Stimulated activated CD4-positive, alpha-beta T cell treated with anti-CD3 and anti-CD28 coated beads, Interleukin-12 subunit alpha, Interleukin-12 subunit beta, amount 100 ng/mL, for 4 hours (primary cell): ENCODE results near the gene P3H1.
A peak's percentile ranks its signal among the peaks of the same experiment; 100 is the strongest.
"Not testable (repeated sequence)": the region's sequence is repeated elsewhere in the genome, so short reads cannot be mapped to it uniquely, and the experiment has no call there.

Source experiments
- DNase-seq: peaks from one replicate; pipeline ENCODE4 v3.0.0-alpha.2; 2020

Gene P3H1

GRCh38 chr1:42742617-42743316, 24.1 kb downstream of the P3H1 start:
- no peak for DNase-seq

GRCh38 chr1:42742141-42742540, 24.7 kb downstream of the P3H1 start:
- DNase-seq: no peak

- no peak for DNase-seq
Measured at GRCh38 chr1:42741706-42742105, 25.1 kb downstream of the P3H1 start.

- no peak for DNase-seq
Measured at GRCh38 chr1:42740851-42741580, 25.8 kb downstream of the P3H1 start.

GRCh38 chr1:42739753-42740700, 26.8 kb downstream of the P3H1 start, which contains the start of gene CLDN19:
TSS of gene CLDN19 (minus strand) at chr1:42740236. CDS start at chr1:42740063, 173 bp downstream.
- no peak for DNase-seq

GRCh38 chr1:42738678-42739226, 28.1 kb downstream of the P3H1 start:
- DNase-seq: no peak

GRCh38 chr1:42737986-42738677, 28.7 kb downstream of the P3H1 start:
- DNase-seq: no peak

- no peak for DNase-seq
Measured at GRCh38 chr1:42737257-42737656, 29.6 kb downstream of the P3H1 start.

GRCh38 chr1:42736571-42737200, 30.1 kb downstream of the P3H1 start:
- no peak for DNase-seq

- no peak for DNase-seq
Measured at GRCh38 chr1:42736152-42736551, 30.7 kb downstream of the P3H1 start.

- DNase-seq: no peak
Measured at GRCh38 chr1:42735477-42736105, 31.2 kb downstream of the P3H1 start.

GRCh38 chr1:42735056-42735455, 31.8 kb downstream of the P3H1 start:
- DNase-seq: no peak

- no peak for DNase-seq
Measured at GRCh38 chr1:42734201-42735035, 32.4 kb downstream of the P3H1 start.

- no peak for DNase-seq
Measured at GRCh38 chr1:42733415-42734200, 33.2 kb downstream of the P3H1 start.

- DNase-seq: no peak
Measured at GRCh38 chr1:42732126-42732680, 34.6 kb downstream of the P3H1 start.

GRCh38 chr1:42731585-42731984, 35.2 kb downstream of the P3H1 start:
- no peak for DNase-seq

GRCh38 chr1:42730988-42731387, 35.8 kb downstream of the P3H1 start:
- peak; percentile 35 for DNase-seq

- no peak for DNase-seq
Measured at GRCh38 chr1:42730002-42730401, 36.8 kb downstream of the P3H1 start.

GRCh38 chr1:42725820-42726219, 41.0 kb downstream of the P3H1 start:
- not testable (repeated sequence) for DNase-seq
